HS-27A (cell line): ENCODE data around the gene MACROD2.

ENCODE experiments used
- DNase-seq: peaks from one replicate; pipeline ENCODE4 v3.0.0-alpha.2; 2012; ENCODE audit warnings: low read depth, missing footprints

MACROD2 gene

GRCh38 chr20:15862178-15862577, 1866.9 kb downstream of the MACROD2 start:
- no peak for DNase-seq

- DNase-seq: no peak
These were observed 1868.4 kb downstream of the MACROD2 start for GRCh38 chr20:15863735-15864134.

GRCh38 chr20:15865553-15865952, 1870.2 kb downstream of the MACROD2 start:
- DNase-seq: no peak

- no peak for DNase-seq
These were observed 1871.8 kb downstream of the MACROD2 start for GRCh38 chr20:15866916-15867730.

GRCh38 chr20:15867899-15868298, 1872.6 kb downstream of the MACROD2 start:
- no peak for DNase-seq

- no peak for DNase-seq
These were observed 1880.1 kb downstream of the MACROD2 start for GRCh38 chr20:15875446-15875845.

GRCh38 chr20:15882553-15882952, 1887.2 kb downstream of the MACROD2 start:
- DNase-seq: no peak

- DNase-seq: no peak
These were observed 1890.9 kb downstream of the MACROD2 start for GRCh38 chr20:15886250-15886649.

GRCh38 chr20:15887387-15887786, 1892.1 kb downstream of the MACROD2 start:
- no peak for DNase-seq

- DNase-seq: no peak
These were observed 1893.7 kb downstream of the MACROD2 start for GRCh38 chr20:15889061-15889460.

GRCh38 chr20:15889514-15890256, 1894.4 kb downstream of the MACROD2 start:
- DNase-seq: no peak

GRCh38 chr20:15890407-15890982, 1895.2 kb downstream of the MACROD2 start:
- no peak for DNase-seq

- no peak for DNase-seq
These were observed 1899.8 kb downstream of the MACROD2 start for GRCh38 chr20:15895126-15895525.

- no peak for DNase-seq
These were observed 1900.3 kb downstream of the MACROD2 start for GRCh38 chr20:15895560-15896084.

GRCh38 chr20:15899967-15900366, 1904.7 kb downstream of the MACROD2 start:
- DNase-seq: no peak

GRCh38 chr20:15900443-15900842, 1905.1 kb downstream of the MACROD2 start:
- DNase-seq: peak; percentile 53

- DNase-seq: no peak
These were observed 1907.2 kb downstream of the MACROD2 start for GRCh38 chr20:15902493-15902892.

GRCh38 chr20:15905661-15906060, 1910.3 kb downstream of the MACROD2 start:
- DNase-seq: no peak

GRCh38 chr20:15909995-15910394, 1914.7 kb downstream of the MACROD2 start:
- DNase-seq: no peak

GRCh38 chr20:15911581-15911980, 1916.3 kb downstream of the MACROD2 start:
- DNase-seq: no peak

- no peak for DNase-seq
These were observed 1918.2 kb downstream of the MACROD2 start for GRCh38 chr20:15913391-15914025.

- no peak for DNase-seq
These were observed 1921.3 kb downstream of the MACROD2 start for GRCh38 chr20:15916623-15917022.
